IPS-15b (cell line): Measurements from ENCODE around the gene ATRN.

Experiments used
- H3K27me3 ChIP-seq: one replicate; pipeline ENCODE4 v1.6.1; 2013; ENCODE audit warnings: low read length; ENCODE audit not compliant: control insufficient read depth, insufficient read depth
- H3K36me3 ChIP-seq: one replicate; pipeline ENCODE4 v1.6.1; 2013; ENCODE audit warnings: low read length; ENCODE audit not compliant: control insufficient read depth, insufficient read depth
- H3K4me1 ChIP-seq: one replicate; pipeline ENCODE4 v1.6.1; 2013; ENCODE audit warnings: mild to moderate bottlenecking, low read length; ENCODE audit not compliant: control insufficient read depth, insufficient read depth
- H3K4me3 ChIP-seq: one replicate; pipeline ENCODE4 v1.5.1; 2013; ENCODE audit warnings: low read depth, low read length
- H3K9ac ChIP-seq: one replicate; pipeline ENCODE4 v1.6.1; 2013; ENCODE audit warnings: low read depth, mild to moderate bottlenecking, low read length
- H3K9me3 ChIP-seq: one replicate; pipeline ENCODE4 v1.6.1; 2013; ENCODE audit warnings: mild to moderate bottlenecking, low read length; ENCODE audit not compliant: control insufficient read depth, insufficient read depth

ATRN gene

DNA sequence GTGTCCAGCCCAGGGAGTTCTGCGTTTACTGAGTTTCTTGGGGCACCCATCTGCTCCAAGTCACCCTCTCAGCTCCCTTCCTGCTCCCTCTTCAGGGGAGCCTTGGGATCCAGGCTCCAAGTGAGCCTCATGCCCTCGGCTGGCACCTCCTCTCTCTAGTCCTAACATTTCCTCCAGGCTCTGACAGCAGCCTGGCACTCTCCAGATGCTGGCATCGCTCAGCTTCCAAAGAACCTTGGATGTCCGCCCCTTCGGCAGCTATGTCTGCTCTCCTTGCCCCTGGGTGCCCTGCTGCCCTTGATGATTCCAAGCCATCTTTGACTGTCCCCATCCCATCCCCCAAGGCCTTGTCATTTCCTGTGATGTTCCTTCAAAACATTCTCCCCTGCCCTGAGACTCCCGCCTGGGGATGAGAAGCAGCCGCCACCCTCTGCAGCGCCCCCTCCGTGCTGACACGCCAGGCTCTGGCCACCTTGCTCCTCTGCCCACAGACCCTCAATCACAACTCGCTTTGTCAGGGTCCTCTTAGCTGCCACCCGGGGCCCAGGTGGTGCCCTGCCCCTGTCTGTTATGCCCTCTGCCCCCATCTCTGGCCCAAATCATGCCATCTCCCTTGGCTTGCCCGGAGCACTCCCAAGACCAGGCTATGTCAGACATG is 199.0 kb downstream of the ATRN start:
- H3K27me3 ChIP-seq = peaks cover 31% of the 10 kb centered on the region
- H3K4me1 ChIP-seq = no peaks in the 10 kb centered on the region
- H3K9me3 ChIP-seq = no peaks in the 10 kb centered on the region
- no peak overlapping the region for H3K9ac ChIP-seq
- no peak overlapping the region for H3K4me3 ChIP-seq
- no peaks in the 10 kb centered on the region for H3K36me3 ChIP-seq

DNA sequence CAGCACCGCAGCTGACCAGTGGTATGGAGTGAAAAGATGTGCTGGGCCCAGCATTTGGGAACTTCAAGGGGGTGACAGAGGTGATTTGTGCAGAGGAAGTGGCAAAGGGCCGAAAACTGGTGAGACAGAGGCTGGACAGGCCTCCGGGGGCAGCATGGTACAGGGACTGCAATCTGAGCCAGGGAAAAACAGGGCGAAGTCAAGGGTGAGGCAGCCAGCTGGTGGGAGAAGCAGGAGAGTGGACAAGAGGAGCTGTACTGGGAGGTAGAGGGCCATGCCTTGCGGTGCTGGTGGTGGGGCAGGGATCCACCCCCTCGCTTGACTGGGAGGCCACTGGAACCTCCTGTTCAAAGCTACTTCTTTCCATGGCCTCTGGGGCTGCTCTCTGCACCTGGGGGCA is 199.7 kb downstream of the ATRN start:
- peaks cover 36% of the 10 kb centered on the region for H3K27me3 ChIP-seq
- no peaks in the 10 kb centered on the region for H3K4me1 ChIP-seq
- no peak overlapping the region for H3K9ac ChIP-seq
- H3K4me3 ChIP-seq = no peak overlapping the region
- H3K36me3 ChIP-seq = no peaks in the 10 kb centered on the region
- no peaks in the 10 kb centered on the region for H3K9me3 ChIP-seq

DNA sequence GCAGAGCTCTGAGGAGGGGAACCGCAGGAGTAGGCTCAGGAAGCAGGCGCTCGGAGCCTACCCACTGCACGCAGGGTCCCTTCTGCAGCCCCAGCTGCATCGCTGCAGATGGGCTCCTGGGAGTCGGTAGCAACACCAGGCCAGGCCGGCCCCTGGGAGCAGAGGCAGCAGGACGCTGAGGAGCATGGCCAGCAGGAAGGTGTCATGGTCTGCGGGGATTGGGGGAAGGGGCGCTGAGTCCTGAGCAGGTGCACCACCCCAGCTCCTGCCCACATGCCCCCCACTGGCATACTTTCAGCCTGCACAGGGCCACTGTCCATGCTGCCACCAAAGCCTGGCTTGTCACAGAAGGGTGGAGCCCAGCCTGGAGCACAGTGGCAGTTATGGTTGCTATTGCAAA is 200.1 kb downstream of the ATRN start:
- no peaks in the 10 kb centered on the region for H3K4me1 ChIP-seq
- peaks cover 36% of the 10 kb centered on the region for H3K27me3 ChIP-seq
- H3K9ac ChIP-seq = no peak overlapping the region
- H3K9me3 ChIP-seq = no peaks in the 10 kb centered on the region
- H3K4me3 ChIP-seq = no peak overlapping the region
- no peaks in the 10 kb centered on the region for H3K36me3 ChIP-seq

DNA sequence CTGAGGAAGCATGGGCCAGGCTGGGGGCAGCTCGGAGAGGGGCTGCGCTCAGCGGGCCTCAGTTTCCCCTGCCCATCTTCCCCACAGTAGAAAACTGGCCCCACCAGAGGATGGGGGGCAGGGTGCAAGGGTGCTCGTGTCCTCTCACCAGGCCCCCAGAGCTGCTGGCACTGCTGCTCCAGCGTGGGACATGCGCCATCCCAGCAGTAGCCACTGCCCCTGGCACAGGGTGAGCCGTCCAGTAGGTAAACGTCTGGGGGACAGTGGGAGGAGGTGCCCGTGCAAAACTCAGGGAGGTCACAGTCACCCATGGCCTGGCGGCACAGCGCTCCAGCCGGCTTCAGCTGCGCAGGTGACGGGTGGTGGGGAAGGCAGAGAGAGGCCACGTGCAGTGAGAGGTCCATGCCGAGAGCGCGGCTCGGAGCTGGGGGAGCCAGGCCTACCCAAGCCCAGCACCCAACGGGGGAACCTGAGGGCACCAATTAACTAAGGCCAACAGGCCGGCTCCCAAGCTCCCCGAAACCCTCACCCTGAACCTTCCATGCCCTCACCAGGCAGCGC is 201.2 kb downstream of the ATRN start:
- Histone ChIP-seq H3K27me3 (peaks cover 36% of the 10 kb centered on the region), H3K9ac (peak overlapping the region; percentile 12), H3K36me3 (no peaks in the 10 kb centered on the region), H3K9me3 (no peaks in the 10 kb centered on the region), H3K4me1 (no peaks in the 10 kb centered on the region), H3K4me3 (peak overlapping the region; percentile 48)

DNA sequence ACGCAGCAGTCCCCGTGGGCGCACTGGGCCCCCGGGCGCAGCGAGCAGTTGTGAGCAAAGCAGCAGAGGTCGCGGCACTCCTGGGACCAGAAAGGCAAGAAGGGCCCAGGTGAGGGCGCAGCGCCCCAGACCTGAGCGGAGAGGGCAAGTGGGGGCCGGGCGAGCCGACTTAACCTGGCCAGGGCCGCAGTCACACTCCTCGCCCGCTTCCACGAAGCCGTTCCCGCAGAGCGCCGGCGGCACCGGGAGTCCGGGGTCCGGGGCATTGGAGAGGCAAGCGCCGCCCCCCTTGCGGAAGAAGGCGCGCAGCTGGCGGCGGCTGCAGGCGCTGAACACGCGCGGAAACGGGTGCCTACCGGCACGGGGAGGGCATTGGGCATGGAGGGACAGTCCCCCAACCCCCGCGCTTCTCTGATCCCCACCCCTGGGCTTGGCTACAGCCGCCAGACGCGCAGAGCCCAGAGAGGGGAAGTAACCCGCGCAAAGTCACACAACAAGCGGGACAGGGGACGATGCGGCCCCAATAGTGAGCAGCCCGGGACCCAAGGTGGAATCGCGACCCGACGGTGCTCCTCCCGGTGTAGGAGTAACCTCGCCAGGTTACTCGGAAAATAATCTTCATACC is 201.8 kb downstream of the ATRN start:
- Histone ChIP-seq H3K27me3 (peaks cover 36% of the 10 kb centered on the region), H3K4me3 (peak overlapping the region; percentile 48), H3K9ac (peak overlapping the region; percentile 12), H3K36me3 (no peaks in the 10 kb centered on the region), H3K9me3 (no peaks in the 10 kb centered on the region), H3K4me1 (no peaks in the 10 kb centered on the region)

DNA sequence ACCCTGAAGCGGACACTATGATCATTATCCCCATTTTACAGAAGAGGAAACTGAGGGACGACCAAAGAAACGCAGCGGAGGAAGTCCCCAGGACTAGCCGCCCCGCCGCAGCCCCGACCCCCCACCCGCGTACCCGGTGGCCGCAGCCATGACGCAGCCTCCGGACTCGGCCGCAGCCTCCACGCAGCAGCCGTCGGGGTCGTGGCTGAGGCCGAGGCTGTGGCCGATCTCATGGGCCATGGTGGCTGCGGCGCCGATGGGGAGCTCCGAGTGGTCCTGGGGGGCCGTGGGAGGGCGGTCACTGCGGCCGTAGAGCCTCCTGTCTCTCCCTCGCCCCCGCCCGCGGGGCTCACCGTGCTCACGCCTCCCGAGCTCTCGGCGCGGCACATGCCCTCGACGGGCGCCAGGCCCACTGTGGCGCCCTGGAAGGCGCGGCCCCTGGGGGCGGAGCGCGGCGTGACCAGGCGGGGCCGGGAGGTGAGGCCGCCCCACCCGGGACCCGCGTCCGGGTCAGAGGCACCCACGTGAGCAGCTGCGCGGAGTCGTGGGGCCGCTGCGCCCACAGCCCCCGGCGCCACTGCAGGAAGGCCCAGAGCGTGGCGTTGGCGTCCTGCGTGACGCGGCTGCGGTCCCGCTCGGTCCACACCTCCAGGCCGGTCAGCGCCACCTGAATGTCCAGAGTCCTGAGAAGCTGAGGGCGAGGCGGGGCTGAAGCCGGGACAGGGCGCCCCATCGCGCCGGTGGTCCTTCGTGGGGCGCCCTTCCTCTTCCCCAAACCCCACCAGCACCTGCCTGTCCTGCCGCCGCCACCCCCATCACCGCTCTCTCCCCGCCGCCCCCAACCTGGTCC is 202.6 kb downstream of the ATRN start:
- Histone ChIP-seq H3K36me3 (no peaks in the 10 kb centered on the region), H3K27me3 (peaks cover 39% of the 10 kb centered on the region)

DNA sequence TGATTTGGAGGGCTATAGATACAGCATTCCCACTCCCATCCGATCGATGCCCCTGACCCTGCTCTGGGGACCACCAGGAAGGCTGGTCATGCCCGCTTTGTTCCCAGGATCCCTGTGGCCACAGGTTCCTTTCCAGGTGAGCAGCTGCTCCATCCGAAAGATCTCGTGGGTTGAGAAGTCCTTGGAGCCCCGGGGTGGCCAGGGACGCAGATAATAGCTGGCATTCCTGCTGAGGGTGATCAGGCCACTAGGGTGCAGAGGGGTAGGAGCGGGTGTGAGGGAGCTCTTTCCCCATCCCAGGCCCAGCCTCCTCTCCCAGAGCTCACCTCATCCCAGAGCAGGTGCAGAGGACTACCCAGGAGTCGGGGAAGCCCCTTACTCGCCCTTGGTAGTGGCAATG is 203.6 kb downstream of the ATRN start:
- Histone ChIP-seq H3K9ac (no peak overlapping the region), H3K9me3 (no peaks in the 10 kb centered on the region), H3K4me1 (no peaks in the 10 kb centered on the region), H3K4me3 (no peak overlapping the region), H3K27me3 (peaks cover 39% of the 10 kb centered on the region), H3K36me3 (no peaks in the 10 kb centered on the region)

More for the DNA sequence above, 202.6 kb downstream of the ATRN start:
- Histone ChIP-seq H3K9me3 (no peaks in the 10 kb centered on the region), H3K4me3 (peak overlapping the region; percentile 48), H3K4me1 (no peaks in the 10 kb centered on the region), H3K9ac (no peak overlapping the region)

DNA sequence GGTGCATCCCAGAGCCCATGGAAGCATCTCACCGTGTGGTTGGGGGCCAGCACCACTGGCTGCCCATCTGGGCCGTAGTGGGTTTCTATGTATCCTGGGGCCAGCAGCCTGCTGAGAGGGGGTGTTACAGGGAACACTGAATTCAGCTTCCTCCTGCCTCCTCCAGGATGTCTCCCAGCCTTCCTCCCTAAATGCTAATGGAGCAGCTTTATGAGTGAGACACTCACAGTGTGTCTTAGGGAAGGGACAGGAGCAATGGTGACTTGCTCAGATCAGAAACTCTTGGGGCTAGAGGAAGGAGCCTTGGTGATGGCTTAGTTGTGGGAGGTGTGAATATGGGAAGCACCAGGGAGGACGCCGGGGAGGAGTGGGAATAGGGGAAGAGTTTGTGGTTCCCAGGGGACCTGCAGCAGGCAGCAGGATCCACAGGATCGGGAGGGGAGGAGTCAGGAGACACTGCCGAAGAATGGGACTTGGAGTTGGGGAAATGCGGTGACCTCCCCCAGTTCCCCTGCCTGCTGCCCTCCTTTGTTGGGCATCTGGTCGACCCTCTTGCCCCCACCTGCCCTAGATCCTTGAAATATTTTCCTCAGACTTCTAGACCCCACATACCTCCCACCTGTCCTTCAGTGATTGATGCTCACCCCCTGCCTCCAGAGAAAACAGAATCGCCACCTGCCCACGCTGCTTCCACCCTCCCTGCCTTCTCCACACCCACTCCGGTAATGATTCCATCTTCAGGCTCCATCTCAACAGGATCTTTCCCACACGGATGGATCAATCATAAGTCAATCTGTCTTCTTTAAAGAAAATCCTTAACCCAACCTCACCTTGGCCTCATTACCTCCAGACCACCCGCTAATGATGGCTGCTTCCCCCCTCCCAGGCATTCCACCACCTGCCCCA is 204.4 kb downstream of the ATRN start:
- Histone ChIP-seq H3K36me3 (no peaks in the 10 kb centered on the region), H3K9me3 (no peaks in the 10 kb centered on the region), H3K4me3 (no peak overlapping the region), H3K9ac (no peak overlapping the region), H3K4me1 (no peaks in the 10 kb centered on the region), H3K27me3 (peaks cover 39% of the 10 kb centered on the region)

DNA sequence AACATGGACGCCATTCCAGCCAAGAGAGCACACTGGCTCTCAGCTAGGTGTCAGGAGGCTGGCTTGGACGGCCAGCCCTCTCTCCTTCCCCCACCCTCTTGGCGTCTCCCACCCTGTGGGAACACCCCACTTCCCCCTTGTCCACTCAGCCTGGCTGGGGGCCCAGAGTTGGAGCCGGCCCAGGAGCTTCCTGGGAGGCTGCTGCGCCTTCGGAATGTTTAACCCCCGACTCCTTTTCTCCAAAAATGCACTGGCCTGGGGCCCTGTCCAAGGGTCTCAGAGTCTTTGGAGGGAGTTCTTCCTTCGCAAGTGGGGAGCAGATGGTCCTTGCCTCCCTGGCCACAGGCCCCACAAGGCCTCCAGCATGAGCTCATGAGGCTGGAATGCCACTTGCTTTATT is 206.9 kb downstream of the ATRN start:
- Histone ChIP-seq H3K4me1 (peaks cover 2% of the 10 kb centered on the region), H3K4me3 (no peak overlapping the region), H3K9ac (no peak overlapping the region), H3K36me3 (no peaks in the 10 kb centered on the region), H3K27me3 (peaks cover 34% of the 10 kb centered on the region), H3K9me3 (no peaks in the 10 kb centered on the region)

DNA sequence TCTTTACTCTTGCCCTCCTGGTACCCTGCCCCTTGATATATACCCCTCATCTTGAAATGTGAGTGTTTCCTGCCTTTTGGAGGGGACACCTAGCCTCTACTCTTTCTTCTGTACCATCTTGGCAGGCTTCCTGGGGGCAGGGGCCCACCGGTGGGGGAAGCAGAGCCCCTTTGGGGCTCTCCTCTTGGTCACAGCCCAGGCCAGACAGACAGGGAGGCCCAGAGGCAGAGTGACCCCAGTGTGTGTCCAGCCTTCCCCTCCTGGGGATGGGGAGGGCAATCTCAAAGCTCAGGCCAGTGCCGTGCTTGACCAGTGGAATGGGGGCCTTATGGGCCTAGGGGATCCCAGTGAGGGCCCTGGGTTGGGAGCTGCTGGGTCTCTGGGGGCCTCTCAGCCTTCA is 207.4 kb downstream of the ATRN start:
- no peak overlapping the region for H3K9ac ChIP-seq
- no peaks in the 10 kb centered on the region for H3K36me3 ChIP-seq
- peaks cover 31% of the 10 kb centered on the region for H3K27me3 ChIP-seq
- peaks cover 2% of the 10 kb centered on the region for H3K4me1 ChIP-seq
- no peak overlapping the region for H3K4me3 ChIP-seq
- no peaks in the 10 kb centered on the region for H3K9me3 ChIP-seq
